Fibroblast of the conjunctiva (primary cell): ENCODE results near the gene NRG3.
"Not testable (repeated sequence)": the region's sequence is repeated elsewhere in the genome, so short reads cannot be mapped to it uniquely, and the experiment has no call there.

Experiments used
- DNase-seq: peaks from one replicate; pipeline ENCODE4 v3.0.0-alpha.2; 2010; ENCODE audit warnings: low read depth

NRG3 gene

DNA sequence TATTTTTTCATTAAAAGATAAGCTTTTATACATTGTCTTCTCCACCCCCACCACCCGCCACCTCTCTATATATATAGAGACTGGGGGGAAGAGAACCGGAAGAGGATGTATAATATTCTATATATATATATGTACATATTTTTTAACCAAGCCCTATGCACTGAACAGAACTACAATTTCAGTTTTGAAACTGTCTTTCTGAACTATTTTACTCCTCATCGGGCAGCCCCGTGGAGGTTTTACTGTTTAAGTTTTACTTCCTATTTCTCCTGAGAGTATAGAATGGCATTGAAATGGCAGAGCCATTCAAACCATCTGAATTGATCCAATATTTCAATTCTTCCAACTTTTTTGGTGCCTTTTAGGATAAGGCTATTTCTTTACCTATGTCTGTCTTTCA, 1047.1 kb downstream of the NRG3 start:
- DNase-seq, result no peak

DNA sequence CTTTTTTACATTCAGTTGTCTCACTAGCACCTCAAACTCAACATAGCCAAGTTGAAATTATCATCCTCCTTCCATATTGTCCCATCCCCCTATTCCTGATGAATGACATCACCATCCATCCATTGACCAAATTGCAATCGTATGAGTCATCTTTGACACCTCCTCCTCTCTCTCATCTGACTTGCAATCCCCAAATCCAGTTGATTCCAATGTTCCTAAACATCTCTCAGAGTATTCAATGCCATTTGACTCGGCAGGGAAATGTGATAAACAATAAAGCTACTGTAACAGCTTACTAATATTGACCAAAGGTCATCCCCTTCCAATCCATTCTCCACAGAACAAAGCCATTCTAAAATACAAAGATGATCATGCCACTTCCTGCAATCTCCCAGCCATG, 1047.8 kb downstream of the NRG3 start:
- no peak for DNase-seq

DNA sequence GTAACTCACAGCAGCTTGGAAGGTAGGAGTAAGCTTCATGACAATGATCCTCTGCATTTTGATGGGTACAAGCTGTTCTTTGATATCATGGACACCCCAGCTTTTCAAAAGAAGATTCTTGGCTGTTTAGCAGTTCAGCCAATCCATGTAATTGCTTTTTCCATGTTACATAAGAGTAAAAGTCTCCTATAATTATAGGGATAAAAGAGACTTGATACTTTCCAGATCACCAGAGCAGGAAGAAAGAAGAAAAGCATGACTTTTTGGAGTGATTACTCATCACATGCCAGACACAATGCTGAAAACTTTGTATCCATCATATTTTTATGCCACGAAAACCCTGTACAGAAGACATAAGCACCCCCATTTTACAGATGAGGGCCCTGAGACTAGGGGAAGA, 1049.7 kb downstream of the NRG3 start:
- DNase-seq, result no peak

DNA sequence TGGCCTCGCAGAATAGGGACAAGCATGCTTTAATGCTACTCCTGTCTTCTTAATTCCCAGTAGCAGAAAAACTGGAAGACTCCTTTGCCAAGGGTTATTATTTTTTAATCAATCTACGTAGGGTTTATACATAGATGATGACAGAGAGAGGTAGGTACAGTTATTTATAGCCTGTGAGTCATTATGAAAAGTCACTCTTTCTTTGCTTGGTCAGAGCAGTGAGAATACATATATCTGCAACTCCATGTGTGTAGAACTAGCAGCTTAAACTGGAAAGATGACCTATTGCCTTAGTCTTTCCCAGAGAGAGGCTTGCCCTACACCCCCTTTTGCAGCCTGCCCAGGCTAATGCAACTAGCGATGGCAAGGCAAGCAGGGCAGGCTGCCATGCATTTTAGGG, 1050.6 kb downstream of the NRG3 start:
- no peak for DNase-seq

DNA sequence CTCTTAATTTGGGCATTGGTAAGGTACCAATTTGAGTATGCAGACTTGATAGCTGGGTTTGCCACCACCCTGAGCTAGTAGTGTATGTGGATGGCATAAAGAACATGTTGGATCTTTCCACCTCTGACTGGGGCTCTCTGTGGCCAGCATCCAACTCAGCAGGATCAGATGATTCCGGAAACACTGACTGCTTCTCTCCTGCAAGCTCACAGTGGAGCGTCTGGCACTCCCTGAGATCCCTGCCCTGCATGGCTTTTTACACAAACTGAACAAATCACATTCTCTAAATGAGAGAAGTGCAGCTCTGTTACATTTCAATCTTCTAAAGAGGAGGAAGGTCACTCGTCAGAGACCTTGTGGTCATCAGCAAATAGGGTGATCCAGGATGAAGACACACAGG, 1057.5 kb downstream of the NRG3 start:
- no peak for DNase-seq

DNA sequence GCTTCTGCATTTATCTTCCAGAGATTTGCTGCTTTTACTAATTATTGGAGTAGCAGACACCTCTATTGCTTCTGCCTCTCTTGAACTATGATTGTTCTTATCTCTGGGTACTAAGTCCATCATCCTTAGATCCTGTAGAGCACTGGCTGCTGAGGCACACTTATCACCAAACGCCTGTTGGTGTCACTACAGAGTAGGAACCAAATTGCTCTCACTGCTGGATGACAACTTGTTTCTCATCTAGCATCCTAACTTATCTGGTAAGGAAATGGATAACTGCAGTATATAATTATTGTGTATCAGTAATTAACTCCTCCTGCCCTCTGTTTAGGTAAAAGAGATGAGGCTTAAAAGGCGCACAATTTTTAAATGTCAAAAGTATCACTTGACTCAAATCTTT, 1059.4 kb downstream of the NRG3 start:
- DNase-seq, result no peak

DNA sequence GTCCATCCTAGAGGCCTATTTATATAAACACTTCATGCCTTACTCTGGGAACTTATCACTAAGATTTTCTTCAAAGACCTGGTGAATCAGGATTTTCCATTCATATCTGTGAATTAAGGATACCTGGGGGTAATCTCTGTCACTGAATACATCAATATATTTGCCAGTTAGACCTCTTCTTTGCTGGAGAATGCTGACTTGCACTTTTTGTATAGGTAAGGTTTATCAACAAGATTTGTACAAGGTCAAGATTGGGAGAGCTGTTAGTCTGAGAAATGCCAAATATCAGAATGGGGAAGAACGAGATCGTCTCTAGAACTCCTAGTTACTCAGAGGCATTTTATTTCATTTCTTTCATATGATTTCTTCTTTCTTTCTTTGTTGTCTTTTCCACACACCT, 1060.0 kb downstream of the NRG3 start:
- no peak for DNase-seq

DNA sequence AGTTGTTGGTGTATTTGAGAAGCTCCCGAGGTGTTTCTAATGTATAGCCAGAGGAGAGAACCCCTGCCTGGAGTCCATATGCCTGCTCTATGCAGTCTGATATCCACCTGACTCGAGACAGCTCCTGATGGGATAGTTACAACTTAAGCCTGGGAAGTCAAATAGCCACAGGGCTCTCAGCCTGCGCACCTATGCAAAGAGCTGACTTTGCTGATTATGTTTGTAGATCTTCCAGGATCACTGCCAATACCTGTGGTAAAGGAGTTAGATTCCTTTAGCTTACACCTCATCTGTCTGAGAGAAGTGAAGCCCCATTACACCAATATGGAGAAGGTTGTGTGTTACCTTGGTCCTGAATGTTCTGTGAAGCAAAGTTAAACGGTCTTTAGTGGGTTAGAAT, 1063.3 kb downstream of the NRG3 start:
- no peak for DNase-seq

DNA sequence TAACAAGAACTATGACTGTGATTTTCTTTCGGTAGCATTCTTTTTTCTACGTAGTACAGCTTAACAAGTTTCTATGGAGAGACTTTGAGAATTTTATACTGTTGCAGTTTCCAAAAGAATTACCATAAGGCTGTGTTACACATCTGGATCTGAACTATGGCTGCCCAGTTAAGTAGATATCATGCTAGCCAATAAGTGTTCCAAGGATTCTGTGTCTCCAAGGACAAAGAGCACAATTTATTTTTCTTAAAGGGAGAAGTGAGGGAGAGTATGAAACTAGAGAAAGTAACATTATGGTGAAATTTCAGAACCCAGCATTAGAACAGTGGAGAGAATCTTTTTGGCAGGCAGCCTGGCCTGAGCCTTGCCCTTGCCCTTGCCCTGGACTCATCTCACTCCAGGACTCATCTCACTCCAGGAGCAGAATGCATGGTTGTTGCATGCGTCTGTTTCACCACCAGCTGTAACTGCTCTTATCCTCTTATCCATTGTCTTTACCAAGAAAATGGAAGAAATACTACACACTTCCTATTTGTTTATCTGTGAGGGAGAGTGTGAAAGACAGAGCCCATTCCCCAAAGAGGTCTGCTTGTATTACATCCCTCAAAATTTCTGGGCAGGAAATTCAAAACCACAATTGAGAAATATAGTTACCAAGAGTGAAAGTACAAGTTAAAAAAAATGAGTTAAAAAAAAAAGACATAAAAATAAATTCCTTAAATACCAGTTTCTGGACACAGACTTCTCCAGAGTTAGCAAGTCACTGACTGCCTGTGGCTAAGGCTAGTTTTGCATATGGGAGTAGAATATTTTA, 1067.5 kb downstream of the NRG3 start:
- peak; percentile 37 for DNase-seq

DNA sequence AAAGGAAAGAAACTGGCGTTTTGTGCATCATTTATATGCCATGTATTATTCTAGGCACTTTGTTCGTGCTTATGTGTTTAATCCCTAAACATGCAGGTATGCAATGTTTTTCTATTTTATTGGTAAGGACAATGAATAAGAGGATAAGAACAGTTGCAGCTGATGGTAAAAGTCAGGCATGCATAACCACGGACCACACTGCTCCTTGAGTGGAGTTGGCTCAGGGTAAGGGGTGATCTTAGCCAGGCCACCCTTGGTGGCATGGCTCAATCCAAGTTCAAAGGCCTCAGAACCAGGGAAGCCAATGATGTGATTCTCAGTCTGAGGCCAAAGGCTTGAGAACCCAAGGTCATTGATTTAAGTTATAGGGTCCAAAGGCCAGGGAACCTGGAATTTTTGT, 1068.1 kb downstream of the NRG3 start:
- DNase-seq, result no peak

DNA sequence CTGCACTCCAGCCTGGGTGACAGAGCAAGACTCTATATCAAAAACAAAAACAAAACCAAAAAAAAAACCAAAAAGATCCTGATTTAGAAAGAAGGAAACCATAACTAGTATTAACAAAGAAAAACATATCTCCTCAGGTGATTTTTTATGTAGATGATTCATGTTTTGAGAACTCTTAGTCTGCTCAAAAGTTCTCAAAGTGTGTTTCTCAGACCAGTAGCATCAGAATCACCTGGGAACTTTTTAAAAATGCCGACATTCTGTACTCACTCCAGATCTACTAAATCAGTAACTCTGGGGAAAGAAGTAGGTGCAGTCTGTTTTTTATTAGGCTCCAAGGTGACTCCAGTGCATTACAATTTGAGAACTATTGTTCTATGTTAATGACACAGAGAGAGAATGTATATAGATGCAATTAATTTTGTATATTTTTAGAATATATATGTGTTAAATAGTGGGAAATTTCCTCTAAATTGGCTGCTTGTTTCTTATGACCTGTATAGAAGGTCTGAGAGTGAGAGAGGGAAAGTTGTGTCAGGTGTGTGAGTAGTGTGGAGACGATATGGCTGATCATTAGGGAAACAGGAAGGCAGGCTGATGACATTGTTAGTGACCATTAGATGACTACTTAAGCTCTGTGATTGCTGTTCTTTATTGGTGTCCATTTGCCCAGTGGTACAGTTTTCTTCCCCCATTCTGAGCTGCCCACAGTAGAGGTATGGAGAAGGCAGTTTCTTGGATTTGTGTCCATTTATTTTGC, 1075.0 kb downstream of the NRG3 start:
- DNase-seq, result no peak

DNA sequence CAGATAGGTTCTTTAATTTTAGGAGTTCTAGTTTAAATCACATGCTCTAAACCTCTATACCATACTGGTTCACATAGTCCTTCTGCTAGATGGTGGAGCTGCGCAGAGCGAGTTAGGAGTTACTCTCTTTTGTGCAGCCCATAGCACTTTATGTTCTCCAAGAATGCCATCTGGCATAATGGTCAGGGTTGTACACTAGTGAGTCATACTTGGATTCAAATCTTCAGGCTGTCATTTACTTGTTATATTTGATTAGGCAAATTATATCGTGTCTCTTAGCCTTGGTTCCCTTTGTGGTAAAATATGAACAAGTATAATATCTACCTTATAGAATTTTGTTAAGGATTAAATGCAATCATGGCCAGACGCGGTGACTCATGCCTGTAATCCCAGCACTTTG, 1078.3 kb downstream of the NRG3 start:
- no peak for DNase-seq

DNA sequence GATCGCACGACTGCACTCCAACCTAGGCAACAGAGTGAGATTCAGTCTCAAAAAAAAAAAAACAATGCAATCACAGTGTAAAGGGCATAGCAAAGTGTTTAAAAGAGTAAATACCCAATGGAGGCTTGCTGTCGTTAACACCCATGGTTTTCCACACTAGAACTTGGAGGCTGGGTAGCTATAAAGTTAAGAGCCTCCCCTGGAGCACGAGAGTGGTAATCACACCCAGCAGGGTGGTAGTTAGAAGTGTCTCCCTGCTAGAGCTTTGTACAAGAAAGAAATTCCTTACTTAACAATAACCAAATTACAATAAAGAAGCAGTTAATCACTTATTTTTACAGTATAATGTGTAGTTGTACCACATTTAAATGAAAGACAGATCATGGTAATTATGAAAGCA, 1078.9 kb downstream of the NRG3 start:
- no peak for DNase-seq

DNA sequence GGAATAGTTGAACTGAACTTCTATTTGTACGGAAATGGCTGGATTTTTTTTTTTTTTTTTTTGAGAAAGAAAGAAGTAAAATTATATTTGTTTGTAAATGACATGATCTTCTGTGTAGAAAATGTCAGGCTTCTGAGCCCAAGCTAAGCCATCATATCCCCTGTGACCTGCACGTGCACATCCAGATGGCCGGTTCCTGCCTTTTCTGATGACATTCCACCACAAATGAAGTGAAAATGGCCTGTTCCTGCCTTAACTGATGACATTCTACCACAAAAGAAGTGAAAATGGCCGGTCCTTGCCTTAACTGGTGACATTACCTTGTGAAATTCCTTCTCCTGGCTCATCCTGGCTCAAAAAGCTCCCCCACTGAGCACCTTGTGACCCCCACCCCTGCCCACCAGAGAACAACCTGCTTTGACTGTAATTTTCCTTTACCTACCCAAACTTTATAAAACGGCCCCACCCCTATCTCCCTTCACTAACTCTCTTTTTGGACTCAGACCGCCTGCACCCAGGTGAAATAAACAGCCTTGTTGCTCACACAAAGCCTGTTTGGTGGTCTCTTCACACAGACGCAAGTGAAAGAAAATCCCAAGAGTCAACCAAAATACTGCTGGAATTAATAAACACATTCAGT, 1085.5 kb downstream of the NRG3 start:
- not testable (repeated sequence) for DNase-seq

DNA sequence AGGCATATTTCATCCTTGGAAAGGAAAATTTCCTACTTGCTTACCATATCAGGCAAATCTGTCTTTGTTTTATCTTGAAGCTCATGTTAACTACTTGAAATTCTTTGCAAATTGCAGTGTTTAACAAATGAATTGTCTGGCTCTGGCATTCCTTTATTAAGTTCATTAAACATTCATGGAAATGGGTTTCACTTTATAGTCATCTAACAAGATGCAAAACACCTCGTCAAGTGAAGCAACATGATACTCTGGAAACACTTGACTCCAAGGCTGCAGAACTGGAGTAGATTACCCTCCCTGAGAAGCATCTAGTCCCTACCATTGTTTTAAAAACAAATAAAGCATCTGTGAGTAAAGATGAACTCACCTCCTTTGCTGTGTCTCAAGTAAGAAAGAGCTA, 1086.9 kb downstream of the NRG3 start:
- DNase-seq, result no peak

DNA sequence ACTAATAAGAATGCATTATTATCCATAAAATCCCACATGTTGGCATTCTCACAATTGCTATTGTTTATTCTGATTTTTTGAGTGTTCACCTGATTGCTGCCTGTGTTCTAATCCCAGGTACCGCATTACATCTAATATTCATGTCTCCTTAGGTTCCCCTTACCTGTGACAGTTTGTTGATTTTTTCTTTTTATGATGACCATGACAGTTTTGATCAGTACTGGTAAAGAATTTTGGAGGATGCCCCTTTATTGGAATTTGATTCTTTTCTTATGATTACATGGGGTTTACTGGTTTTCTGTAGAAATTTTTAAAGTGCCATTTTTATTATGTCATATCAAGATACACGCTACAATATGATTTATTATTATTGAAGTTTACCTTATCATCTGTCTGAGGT, 1091.1 kb downstream of the NRG3 start:
- no peak for DNase-seq

DNA sequence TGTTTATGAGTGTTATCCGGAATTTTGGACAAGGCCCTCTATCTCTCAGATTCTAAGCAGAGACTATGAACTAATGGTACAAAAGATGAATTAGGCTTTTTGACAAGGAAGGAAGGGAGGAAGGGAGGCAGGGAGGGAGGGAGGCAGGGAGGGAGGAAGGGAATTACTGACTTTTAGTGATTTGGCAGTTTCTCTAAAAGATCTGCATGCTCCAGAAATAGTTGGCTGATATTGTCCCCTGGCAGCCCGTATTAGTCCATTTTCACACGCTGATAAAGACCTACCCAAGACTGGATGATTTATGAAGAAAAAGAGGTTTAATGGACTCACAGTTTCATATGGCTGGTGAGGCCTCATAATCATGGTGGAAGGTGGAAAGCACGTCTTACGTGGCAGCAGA, 1093.5 kb downstream of the NRG3 start:
- DNase-seq, result no peak

DNA sequence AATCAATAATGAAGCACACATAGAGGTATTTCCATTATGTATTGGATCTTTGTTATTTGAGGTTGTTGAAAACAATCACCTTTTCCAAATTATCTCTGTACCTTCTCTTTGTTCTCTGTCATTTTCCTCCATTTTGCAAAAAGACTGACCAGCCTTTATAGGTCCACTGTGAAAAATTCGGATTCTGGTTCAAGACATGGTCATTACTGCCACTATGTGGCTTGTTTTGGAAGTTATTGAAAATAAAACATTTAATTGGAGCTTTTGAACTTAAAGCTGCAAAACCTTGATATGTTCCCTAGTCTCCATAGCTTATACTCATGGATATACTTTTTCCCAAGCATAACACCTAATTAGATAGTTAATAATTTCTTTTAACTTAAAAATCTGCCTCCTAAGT, 1094.4 kb downstream of the NRG3 start:
- DNase-seq, result peak; percentile 23

DNA sequence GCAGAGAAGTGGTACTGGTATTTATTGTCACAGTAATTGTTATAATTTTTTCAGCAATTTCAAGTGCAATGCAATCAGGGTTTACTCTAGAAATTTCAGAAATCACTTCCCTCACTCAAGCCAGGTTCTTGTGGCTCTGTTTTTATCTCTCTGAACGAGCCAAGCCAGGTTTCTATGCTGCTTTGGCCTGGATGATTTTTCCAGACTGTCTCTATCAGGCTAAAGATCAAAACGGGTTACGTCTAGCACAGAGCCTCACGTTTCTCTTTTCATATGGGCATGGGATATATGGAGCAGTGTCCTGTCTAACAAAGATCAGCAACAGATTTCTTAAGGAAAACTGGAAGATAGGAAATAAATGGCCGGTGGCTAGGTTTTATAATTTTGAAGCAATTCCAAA, 1105.3 kb downstream of the NRG3 start:
- no peak for DNase-seq

DNA sequence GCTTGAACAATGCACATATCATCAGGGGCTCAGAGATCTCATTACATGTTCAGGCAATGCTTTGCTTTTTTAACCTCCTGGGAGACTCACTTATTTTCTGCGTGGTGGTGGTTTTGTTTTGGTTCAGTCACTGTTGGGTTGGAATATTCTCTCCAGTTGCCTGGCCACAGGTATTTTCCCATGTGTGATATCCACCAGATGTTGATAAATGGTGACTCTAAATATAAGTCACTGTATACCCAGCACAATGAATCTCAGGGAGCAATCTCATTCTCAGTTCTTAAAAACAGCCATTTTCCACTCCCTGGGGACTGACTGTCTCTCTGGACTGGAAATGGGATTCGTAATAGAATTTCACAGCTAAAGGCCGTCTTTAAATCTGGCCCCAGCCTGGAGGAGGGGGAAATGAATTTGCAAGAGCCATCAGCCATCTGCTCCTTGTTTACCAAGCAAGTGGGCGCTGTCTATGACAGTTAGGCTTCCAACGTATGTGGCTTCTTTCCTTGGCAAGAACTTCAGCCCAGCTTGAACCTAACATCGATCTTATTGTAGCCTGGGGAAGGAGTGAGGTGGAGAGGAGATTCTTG, 1106.2 kb downstream of the NRG3 start:
- peak; percentile 12 for DNase-seq

DNA sequence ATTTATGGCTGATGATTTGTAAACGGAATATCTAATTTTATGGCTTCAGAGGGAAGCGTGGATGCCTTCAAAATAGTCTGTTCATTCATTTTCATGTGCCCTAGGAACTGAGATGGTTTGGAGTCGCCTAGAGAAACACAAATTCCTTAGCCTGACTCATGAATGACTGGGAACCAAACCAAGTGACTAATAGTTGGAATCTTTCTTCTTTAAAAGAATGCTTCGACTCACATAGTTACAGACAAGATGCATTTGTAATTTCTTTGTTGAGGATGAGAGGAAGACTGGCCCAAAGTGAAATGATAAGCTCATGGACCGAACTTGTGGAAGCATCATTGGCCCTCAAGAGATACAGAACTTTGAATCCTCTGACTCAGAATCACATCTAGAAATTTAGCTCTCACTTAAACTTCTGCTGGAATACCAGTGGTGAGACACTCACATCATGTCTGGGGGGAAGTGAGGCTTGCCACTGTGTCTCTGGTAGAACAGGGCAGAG, 1107.2 kb downstream of the NRG3 start:
- DNase-seq, result peak; percentile 82

DNA sequence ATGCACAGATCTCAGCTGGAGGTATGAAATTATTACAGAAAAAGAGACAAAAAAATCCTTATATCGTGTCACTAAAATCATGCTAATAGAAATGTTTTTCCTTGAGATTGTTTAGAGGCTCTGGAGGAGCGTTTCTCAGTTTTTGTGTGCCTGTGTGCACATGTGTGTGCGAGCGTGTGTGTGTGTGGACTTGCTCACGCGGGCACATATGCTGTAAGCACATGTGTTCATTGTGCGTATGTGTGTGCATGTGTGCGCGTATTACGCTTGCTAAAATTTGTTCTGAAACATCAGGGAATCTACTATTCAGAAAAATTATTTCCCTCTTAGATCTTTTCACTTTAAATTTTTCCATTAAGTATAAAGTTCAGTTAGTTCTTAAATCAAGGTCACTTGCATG, 1111.2 kb downstream of the NRG3 start:
- DNase-seq, result no peak

DNA sequence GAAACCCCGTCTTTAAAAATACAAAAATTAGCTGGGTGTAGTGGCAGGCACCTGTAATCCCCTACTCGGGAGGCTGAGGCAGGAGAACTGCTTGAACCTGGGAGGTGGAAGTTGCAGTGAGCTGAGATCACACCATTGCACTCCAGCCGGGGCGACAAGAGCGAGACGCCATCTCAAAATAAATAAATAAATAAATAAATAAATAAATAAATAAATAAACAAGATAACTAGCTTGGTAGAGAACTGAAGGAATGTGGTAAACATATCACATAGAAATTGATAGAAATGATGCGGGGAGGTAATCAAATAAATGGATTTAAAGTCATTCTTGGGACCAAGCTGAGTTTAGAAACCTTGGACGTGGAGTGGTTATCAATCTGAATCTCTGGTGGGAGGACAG, 1131.5 kb downstream of the NRG3 start:
- DNase-seq, result not testable (repeated sequence)
